Measurements from ENCODE around the gene PRX.
"Not testable (repeated sequence)": the region's sequence is repeated elsewhere in the genome, so short reads cannot be mapped to it uniquely, and the experiment has no call there.

PRX gene

GRCh38 chr19:40412866-40413265 lies 312 bp downstream of the PRX start:
- H4K20me1 ChIP-seq (ENCODE audit: insufficient read depth), result no peaks in the 10 kb centered on the region
- H3K4me1 ChIP-seq (ENCODE audit: low read depth, poor library complexity, severe bottlenecking), result peaks cover 13% of the 10 kb centered on the region
- no peak overlapping the region for H3K4me3 ChIP-seq (IDR thresholded peaks at IDR 0.05; ENCODE audit: insufficient read depth, low read depth, low read length)
- no peaks in the 10 kb centered on the region for H3K36me3 ChIP-seq (ENCODE audit: insufficient read depth)
- no peak overlapping the region for H3K9ac ChIP-seq
- H3K27me3 ChIP-seq (ENCODE audit: insufficient read depth, low read depth), result no peaks in the 10 kb centered on the region
- no peak for TF ChIP-seq CTCF (conservative IDR thresholded peaks at IDR 0.05; ENCODE audit: low read depth, low read length)
- H2AFZ ChIP-seq (ENCODE audit: low read depth), result no peak overlapping the region
- no peaks in the 10 kb centered on the region for H3K79me2 ChIP-seq (ENCODE audit: insufficient read depth, low read depth)
- no peak overlapping the region for H3K27ac ChIP-seq
- H3K4me2 ChIP-seq, result no peak overlapping the region

- H3K4me3 ChIP-seq (IDR thresholded peaks at IDR 0.05; ENCODE audit: insufficient read depth, low read depth, low read length), result no peak overlapping the region
- TF ChIP-seq CTCF (conservative IDR thresholded peaks at IDR 0.05; ENCODE audit: low read depth, low read length), result no peak
- no peak overlapping the region for H2AFZ ChIP-seq (ENCODE audit: low read depth)
- no peak overlapping the region for H3K27ac ChIP-seq
- H3K27me3 ChIP-seq (ENCODE audit: insufficient read depth, low read depth), result no peaks in the 10 kb centered on the region
- H4K20me1 ChIP-seq (ENCODE audit: insufficient read depth), result no peaks in the 10 kb centered on the region
- peaks cover 9% of the 10 kb centered on the region for H3K4me1 ChIP-seq (ENCODE audit: low read depth, poor library complexity, severe bottlenecking)
- no peaks in the 10 kb centered on the region for H3K36me3 ChIP-seq (ENCODE audit: insufficient read depth)
- H3K9ac ChIP-seq, result no peak overlapping the region
- no peak overlapping the region for H3K4me2 ChIP-seq
- no peaks in the 10 kb centered on the region for H3K79me2 ChIP-seq (ENCODE audit: insufficient read depth, low read depth)
Measured at GRCh38 chr19:40411958-40412499, 1.1 kb downstream of the PRX start.

- TF ChIP-seq CTCF (conservative IDR thresholded peaks at IDR 0.05; ENCODE audit: low read depth, low read length), result no peak
- Histone ChIP-seq H3K36me3 (ENCODE audit: insufficient read depth) (no peaks in the 10 kb centered on the region), H3K27me3 (ENCODE audit: insufficient read depth, low read depth) (no peaks in the 10 kb centered on the region), H3K4me2 (no peak overlapping the region), H3K79me2 (ENCODE audit: insufficient read depth, low read depth) (no peaks in the 10 kb centered on the region), H3K9ac (no peak overlapping the region), H3K4me1 (ENCODE audit: low read depth, poor library complexity, severe bottlenecking) (peaks cover 2% of the 10 kb centered on the region), H3K4me3 (IDR thresholded peaks at IDR 0.05; ENCODE audit: insufficient read depth, low read depth, low read length) (no peak overlapping the region), H3K27ac (no peak overlapping the region), H2AFZ (ENCODE audit: low read depth) (no peak overlapping the region), H4K20me1 (ENCODE audit: insufficient read depth) (no peaks in the 10 kb centered on the region)
Measured at GRCh38 chr19:40411125-40411842, 1.9 kb downstream of the PRX start.

GRCh38 chr19:40410030-40410389 lies 3.2 kb downstream of the PRX start:
- no peaks in the 10 kb centered on the region for H4K20me1 ChIP-seq (ENCODE audit: insufficient read depth)
- no peak overlapping the region for H2AFZ ChIP-seq (ENCODE audit: low read depth)
- no peaks in the 10 kb centered on the region for H3K36me3 ChIP-seq (ENCODE audit: insufficient read depth)
- no peaks in the 10 kb centered on the region for H3K4me1 ChIP-seq (ENCODE audit: low read depth, poor library complexity, severe bottlenecking)
- no peak overlapping the region for H3K9ac ChIP-seq
- H3K27ac ChIP-seq, result no peak overlapping the region
- TF ChIP-seq CTCF (conservative IDR thresholded peaks at IDR 0.05; ENCODE audit: low read depth, low read length), result no peak
- no peak overlapping the region for H3K4me2 ChIP-seq
- H3K27me3 ChIP-seq (ENCODE audit: insufficient read depth, low read depth), result no peaks in the 10 kb centered on the region
- no peaks in the 10 kb centered on the region for H3K79me2 ChIP-seq (ENCODE audit: insufficient read depth, low read depth)
- H3K4me3 ChIP-seq (IDR thresholded peaks at IDR 0.05; ENCODE audit: insufficient read depth, low read depth, low read length), result no peak overlapping the region

- not testable (repeated sequence) for H3K27me3 ChIP-seq (ENCODE audit: insufficient read depth, low read depth); H3K9ac ChIP-seq; H3K4me1 ChIP-seq (ENCODE audit: low read depth, poor library complexity, severe bottlenecking); H3K36me3 ChIP-seq (ENCODE audit: insufficient read depth); H4K20me1 ChIP-seq (ENCODE audit: insufficient read depth); H3K79me2 ChIP-seq (ENCODE audit: insufficient read depth, low read depth); H3K27ac ChIP-seq; H3K4me2 ChIP-seq; H3K4me3 ChIP-seq (IDR thresholded peaks at IDR 0.05; ENCODE audit: insufficient read depth, low read depth, low read length); H2AFZ ChIP-seq (ENCODE audit: low read depth)
Measured at GRCh38 chr19:40408598-40408925, 4.6 kb downstream of the PRX start.
